Cardiac muscle cell (in vitro differentiated cells and primary cell): ENCODE results near the gene CADM4. TPM values are rescaled to one million over a fixed set of nuclear protein-coding genes. Genes with fewer than 3 reads are reported as not detected.

ENCODE experiments used
- DNase-seq, 2 donors: peaks; one replicate each; pipeline versions ENCODE4 v3.0.0 to v3.0.0-alpha.2; 2010 to 2017; ENCODE audit warnings: low read depth in 1 of 2, low spot score in 1 of 2
- H3K27ac ChIP-seq: fragments of 200-600 bp; sonication (generic); 2 replicates; pipeline ENCODE4 v1.5.1; 2016
- H3K27me3 ChIP-seq: fragments of 200-600 bp; sonication (generic); 2 replicates; pipeline ENCODE4 v1.6.0; 2016; ENCODE audit warnings: control low read depth
- H3K36me3 ChIP-seq: fragments of 200-600 bp; sonication (generic); 2 replicates; pipeline ENCODE4 v1.5.1; 2016; ENCODE audit warnings: control low read depth
- H3K4me1 ChIP-seq: fragments of 200-600 bp; sonication (generic); 2 replicates; pipeline ENCODE4 v1.8.1; 2017; ENCODE audit warnings: low read depth, mild to moderate bottlenecking, mixed run types
- H3K4me3 ChIP-seq: fragments of 200-600 bp; sonication (generic); 2 replicates; pipeline ENCODE4 v1.5.1; 2016; ENCODE audit warnings: mild to moderate bottlenecking
- H3K9me3 ChIP-seq: fragments of 200-600 bp; sonication (generic); 2 replicates; pipeline ENCODE4 v1.5.1; 2017; ENCODE audit warnings: low read depth, mild to moderate bottlenecking, control low read depth
- CTCF ChIP-seq: IDR thresholded peaks from 2 replicates; pipeline ENCODE4 v1.5.1; 2012; ENCODE audit warnings: low read depth, mild to moderate bottlenecking, low read length
- polyA plus RNA-seq: library from polyadenylated mRNA; unstranded; fragments of >200 nt; fragmentation: Nextera tagmentation; extraction: Ambion mirVana; gene quantifications from 2 replicates; pipeline ENCODE4 v1.2.1, GENCODE V29; 2016
- total RNA-seq: library from RNA; depleted of rRNA; stranded (reverse); fragments of >200 nt; gene quantifications from 2 replicates; pipeline ENCODE4 v1.2.3, GENCODE V29; 2016

The CADM4 gene
- total and polyA plus RNA-seq, 2 experiments from 2014 or later, result 12.3 to 40.5 TPM

DNA sequence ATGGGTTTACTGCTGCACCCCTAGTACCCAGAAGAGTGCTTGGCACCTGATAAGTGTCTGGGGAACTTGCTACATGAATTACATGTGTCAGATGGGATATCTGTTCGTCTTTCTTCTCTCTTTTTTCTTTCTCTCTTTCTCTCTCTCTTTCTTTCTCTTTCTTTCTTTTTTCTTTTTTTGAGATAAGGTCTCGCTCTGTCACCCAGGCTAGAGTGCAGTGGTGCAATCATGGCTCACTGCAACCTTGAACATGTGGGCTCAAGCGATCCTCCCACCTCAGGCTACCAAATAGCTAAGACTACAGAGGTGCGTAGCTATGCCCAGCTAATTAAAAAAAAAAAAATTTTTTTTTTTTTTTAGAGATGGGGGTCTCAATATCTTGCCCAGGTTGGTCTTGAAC lies 6.1 kb downstream of the CADM4 start:
- Histone ChIP-seq H3K36me3 (no peaks in the 10 kb centered on the region), H3K4me3 (no peak overlapping the region), H3K9me3 (no peaks in the 10 kb centered on the region), H3K27me3 (peaks cover 14% of the 10 kb centered on the region), H3K27ac (no peak overlapping the region), H3K4me1 (peaks cover 6% of the 10 kb centered on the region)
- no peak for DNase-seq
- TF ChIP-seq CTCF, result no peak

GRCh38 chr19:43631491-43631890 lies 8.2 kb downstream of the CADM4 start:
- TF ChIP-seq CTCF, result no peak
- Histone ChIP-seq H3K4me1 (peaks cover 6% of the 10 kb centered on the region), H3K27ac (no peak overlapping the region), H3K27me3 (no peaks in the 10 kb centered on the region), H3K4me3 (no peak overlapping the region), H3K9me3 (no peaks in the 10 kb centered on the region), H3K36me3 (no peaks in the 10 kb centered on the region)
- DNase-seq, result no peak

- Histone ChIP-seq H3K9me3 (no peaks in the 10 kb centered on the region), H3K4me1 (no peaks in the 10 kb centered on the region), H3K27me3 (no peaks in the 10 kb centered on the region), H3K36me3 (no peaks in the 10 kb centered on the region), H3K4me3 (no peak overlapping the region), H3K27ac (no peak overlapping the region)
- no peak for TF ChIP-seq CTCF
- DNase-seq, result no peak
Observed at GRCh38 chr19:43628646-43629326, 10.9 kb downstream of the CADM4 start.

- Histone ChIP-seq H3K4me3 (no peak overlapping the region), H3K27me3 (no peaks in the 10 kb centered on the region), H3K9me3 (no peaks in the 10 kb centered on the region), H3K4me1 (no peaks in the 10 kb centered on the region), H3K36me3 (peaks cover 3% of the 10 kb centered on the region), H3K27ac (no peak overlapping the region)
- no peak for TF ChIP-seq CTCF
- no peak for DNase-seq
Observed at GRCh38 chr19:43626838-43627237, 12.8 kb downstream of the CADM4 start.

GRCh38 chr19:43625918-43626579 lies 13.6 kb downstream of the CADM4 start:
- TF ChIP-seq CTCF, result peak; percentile 6
- Histone ChIP-seq H3K4me3 (no peak overlapping the region), H3K36me3 (peaks cover 3% of the 10 kb centered on the region), H3K27ac (no peak overlapping the region), H3K4me1 (no peaks in the 10 kb centered on the region), H3K27me3 (no peaks in the 10 kb centered on the region), H3K9me3 (no peaks in the 10 kb centered on the region)
- peak; percentile 13 to 43 for DNase-seq
